ENCODE data around the gene NPDC1.

DNA sequence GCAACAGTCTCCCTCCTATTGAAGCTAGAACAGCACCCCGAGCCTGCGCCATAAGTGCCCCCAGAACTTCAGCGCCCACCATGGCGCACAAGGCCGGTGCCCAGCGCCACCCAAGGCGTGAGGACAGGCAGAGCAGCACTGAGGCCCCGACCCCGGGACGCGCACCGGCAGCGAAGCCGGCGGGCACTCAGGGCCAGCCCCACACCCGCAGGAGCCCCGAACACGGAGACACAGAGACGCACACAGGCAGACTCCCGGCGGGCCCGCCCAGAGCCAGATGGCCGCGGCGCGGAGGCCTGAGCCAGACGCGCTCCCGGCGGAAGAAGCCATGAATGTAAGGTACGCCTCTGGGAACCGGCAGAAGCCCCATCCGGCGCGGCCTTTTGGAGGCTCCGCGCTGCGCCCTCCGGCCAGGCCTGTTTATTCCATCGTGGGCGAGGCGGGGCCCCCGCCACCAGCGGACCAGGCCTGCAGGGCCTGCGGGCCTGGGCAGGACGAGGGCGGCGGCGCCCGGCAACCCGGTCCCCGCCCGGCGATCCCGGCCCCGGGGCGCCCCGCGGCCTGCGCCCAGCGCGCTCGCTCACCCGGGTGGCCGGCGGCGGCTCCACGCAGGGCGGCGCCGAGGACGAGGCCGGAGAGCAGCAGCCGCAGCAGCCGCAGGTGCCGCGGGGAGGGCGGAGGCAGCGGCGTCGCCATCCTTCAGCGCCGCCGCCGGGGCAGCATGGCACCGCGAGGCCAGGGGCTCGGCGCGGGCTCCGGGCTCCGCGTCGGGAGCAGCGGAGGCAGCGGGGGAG is 486 bp downstream of the NPDC1 start:
- TF ChIP-seq TCF12 (IDR thresholded peaks at IDR 0.05; ENCODE audit: low read depth) (no peak), CEBPB (IDR thresholded peaks at IDR 0.05) (no peak), TAF1 (IDR thresholded peaks at IDR 0.05; ENCODE audit: low read depth) (no peak), YY1 (IDR thresholded peaks at IDR 0.05; ENCODE audit: low read depth) (no peak), TEAD4 (IDR thresholded peaks at IDR 0.05) (no peak), NFIC (IDR thresholded peaks at IDR 0.05) (no peak), FOXM1 (IDR thresholded peaks at IDR 0.05; ENCODE audit: borderline replicate concordance, low read depth) (no peak), EP300 (IDR thresholded peaks at IDR 0.05; ENCODE audit: borderline replicate concordance) (no peak), CREB1 (IDR thresholded peaks at IDR 0.05; ENCODE audit: low read depth) (no peak)
- TF ChIP-seq, protein P1, sequence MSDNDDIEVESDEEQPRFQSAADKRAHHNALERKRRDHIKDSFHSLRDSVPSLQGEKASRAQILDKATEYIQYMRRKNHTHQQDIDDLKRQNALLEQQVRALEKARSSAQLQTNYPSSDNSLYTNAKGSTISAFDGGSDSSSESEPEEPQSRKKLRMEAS (IDR thresholded peaks at IDR 0.05): no peak; the same call in 1 of the 2 replicates
- TF ChIP-seq, protein P2, sequence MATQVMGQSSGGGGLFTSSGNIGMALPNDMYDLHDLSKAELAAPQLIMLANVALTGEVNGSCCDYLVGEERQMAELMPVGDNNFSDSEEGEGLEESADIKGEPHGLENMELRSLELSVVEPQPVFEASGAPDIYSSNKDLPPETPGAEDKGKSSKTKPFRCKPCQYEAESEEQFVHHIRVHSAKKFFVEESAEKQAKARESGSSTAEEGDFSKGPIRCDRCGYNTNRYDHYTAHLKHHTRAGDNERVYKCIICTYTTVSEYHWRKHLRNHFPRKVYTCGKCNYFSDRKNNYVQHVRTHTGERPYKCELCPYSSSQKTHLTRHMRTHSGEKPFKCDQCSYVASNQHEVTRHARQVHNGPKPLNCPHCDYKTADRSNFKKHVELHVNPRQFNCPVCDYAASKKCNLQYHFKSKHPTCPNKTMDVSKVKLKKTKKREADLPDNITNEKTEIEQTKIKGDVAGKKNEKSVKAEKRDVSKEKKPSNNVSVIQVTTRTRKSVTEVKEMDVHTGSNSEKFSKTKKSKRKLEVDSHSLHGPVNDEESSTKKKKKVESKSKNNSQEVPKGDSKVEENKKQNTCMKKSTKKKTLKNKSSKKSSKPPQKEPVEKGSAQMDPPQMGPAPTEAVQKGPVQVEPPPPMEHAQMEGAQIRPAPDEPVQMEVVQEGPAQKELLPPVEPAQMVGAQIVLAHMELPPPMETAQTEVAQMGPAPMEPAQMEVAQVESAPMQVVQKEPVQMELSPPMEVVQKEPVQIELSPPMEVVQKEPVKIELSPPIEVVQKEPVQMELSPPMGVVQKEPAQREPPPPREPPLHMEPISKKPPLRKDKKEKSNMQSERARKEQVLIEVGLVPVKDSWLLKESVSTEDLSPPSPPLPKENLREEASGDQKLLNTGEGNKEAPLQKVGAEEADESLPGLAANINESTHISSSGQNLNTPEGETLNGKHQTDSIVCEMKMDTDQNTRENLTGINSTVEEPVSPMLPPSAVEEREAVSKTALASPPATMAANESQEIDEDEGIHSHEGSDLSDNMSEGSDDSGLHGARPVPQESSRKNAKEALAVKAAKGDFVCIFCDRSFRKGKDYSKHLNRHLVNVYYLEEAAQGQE (IDR thresholded peaks at IDR 0.05; ENCODE audit: low read depth): no peak

Data from Ishikawa (cell line).